HL-60/S4 (cell line): Measurements from ENCODE around the gene LHFPL4.

ENCODE experiments used
- in situ Hi-C: fragments of 300-500 bp; cut with MboI; formaldehyde crosslinking; loops from 2 replicates; pipeline ENCODE4 v1.14.3; 2022; ENCODE audit warnings: low sequenced_read_pairs

The LHFPL4 gene

DNA sequence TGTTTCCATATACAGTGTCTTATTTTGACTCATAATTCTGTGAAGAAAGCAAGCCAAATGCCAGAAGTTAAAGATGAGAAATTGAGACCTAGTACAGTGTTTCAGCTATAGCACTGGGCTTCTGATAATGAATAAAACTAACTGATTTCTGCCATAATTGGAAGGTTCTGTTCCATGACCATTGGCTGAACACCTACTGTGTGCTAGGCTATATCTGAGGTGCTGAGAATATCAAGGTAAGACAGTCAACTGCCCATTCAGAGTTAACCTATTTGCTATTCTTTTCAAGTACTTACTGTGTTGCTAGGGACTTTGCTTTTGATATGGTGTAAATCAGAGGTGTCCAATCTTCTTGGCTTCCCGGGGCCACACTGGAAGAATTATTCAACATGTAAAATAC, 73.4 kb downstream of the LHFPL4 start:
- in situ Hi-C loops, result no loop called here

DNA sequence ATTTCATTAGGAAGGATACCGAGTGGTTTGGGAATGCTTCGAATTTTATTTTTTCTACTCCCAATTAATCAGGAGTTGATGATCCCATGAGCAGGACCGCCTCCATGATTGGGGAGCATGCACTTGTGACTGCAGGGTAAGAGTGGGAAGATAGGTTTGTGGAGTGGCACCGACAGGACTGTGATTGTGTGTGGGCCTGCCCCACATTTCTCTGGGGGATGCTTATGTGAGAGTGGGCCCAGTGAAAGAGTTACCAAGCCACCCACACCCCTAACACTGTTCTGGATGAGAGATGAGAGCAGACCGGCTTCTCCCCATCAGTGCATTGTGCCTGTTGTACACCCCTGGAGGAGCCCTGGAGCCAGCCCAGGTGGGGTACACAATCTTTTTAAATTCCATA, 76.7 kb downstream of the LHFPL4 start:
- in situ Hi-C loops, result no loop called here

DNA sequence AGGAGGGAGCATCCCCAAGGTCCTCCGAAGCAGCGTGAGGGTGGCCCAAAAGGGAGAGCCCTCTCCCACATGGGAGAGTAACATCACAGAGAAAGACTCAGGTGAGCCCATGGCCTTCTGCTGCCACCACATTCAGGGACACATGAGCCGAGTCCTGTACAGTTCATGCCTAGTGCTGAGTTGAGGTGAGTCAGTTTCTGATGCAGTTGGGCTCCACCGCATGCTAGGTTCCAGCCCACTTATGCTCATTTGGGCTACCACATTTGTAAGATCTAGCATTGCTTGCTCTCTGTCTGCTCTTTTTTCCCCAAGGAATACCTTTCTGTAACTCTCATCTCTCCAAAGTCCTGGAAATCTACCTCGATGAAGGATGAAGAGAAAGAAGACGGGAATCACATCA, 79.1 kb downstream of the LHFPL4 start:
- in situ Hi-C loops, result no loop called here

DNA sequence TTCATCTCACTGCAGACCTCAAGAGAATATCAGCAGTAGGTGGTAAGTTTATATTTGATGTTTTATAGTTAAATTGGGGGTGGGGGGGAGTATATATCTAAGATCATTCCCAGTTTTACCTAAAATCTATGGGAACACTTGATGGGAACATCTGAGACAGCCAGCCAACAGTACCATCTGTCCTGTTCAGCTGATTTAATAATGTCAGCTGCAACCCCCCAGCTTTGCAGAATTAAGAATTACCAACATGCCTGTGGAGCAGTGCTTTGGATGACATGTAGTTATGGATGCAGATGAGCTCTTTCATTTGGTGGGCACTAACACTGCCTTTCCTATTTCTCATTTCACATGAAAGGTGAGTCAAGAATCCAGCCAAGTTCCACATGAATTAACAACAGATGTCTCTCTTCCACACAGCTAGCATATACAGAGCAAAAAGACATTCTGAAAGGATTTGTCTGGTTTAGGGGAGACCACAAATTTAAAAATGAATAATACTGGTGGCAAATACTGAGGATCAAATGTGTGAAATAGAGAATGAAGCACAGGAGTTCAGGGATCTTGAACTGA, 80.0 kb downstream of the LHFPL4 start:
- in situ Hi-C loops, result no loop called here

DNA sequence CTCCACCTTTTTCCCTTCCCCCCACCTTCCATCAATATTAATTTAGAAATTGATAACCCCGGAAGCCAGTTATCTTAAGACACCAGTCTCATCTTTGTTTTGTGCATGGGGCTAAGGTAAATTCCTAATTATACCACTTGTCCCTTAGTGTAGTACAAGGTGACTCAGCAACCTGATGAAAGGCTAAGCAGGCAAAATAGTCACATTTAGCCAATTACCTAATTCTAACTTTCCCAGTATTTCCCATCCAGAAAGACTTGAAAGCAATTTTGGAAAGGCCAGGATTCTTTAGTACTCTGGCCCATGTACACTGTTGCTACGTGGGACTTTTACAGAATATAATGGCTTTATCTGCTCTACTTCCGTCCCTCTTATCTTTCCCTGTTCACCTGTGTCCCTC, 83.6 kb downstream of the LHFPL4 start:
- in situ Hi-C loops, result no loop called here

DNA sequence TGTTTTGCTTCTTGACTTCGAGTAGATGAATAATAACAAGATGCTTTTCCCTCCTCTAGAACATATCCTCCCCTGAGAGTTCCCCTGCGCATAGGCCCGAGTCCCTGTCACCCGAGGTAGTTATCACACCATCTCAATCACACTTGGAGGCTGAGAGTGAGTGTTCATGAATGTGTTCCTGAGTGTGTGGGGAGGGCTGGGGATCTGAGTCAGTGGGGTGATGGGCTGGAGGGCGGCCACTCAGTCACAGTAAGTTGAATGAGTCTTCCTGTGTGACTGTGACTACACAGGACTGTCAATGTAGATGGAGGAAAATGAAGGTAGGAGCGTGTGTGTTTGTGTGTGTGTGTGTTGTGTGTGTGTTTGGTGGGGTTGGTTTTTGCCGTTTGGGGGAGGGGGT, 85.2 kb downstream of the LHFPL4 start:
- in situ Hi-C loops, result no loop called here

DNA sequence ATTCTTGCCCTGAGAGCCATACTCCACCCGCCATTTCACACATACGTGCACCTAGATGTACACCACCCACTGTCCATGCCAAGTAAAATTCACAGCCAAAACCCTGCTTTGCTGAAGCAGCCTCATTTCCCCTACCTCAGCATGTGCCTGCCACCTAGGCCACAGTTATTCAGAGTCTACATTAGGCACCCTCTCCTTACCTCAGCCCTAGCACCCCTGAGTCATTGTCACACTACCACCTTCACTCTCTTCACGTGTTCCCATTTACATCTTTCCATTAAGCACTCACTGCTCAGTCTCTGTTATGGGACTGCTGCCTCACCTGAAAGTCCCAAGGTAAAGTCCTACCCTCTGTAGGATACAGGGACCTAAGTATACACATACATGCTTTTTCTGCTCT, 86.2 kb downstream of the LHFPL4 start:
- in situ Hi-C loops, result no loop called here

DNA sequence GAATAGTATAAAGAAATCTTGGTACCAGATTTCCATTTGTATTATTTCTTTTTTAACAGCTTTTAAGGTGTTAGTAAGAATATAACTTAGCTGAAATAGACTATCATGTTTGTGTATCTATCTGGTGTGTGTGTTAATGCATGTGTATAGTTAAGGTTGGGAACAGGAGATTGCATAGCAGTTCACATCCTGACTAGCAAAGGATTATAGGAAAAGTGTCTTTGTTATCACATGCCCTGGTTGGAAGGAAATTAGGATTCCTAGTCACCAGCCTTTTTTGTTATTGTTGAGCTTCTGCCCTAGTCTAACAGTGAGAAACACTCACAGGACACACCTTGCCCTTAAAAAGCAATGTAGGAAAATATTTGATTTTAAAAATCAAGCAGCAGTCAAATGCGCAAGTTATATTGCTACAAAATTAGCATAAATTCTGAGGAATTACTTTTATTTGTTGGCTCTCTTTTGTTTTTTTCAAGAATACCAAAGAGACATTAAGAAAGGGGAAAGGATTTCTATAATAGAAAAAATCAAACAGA, 98.0 kb downstream of the LHFPL4 start:
- in situ Hi-C loops, result no loop called here

DNA sequence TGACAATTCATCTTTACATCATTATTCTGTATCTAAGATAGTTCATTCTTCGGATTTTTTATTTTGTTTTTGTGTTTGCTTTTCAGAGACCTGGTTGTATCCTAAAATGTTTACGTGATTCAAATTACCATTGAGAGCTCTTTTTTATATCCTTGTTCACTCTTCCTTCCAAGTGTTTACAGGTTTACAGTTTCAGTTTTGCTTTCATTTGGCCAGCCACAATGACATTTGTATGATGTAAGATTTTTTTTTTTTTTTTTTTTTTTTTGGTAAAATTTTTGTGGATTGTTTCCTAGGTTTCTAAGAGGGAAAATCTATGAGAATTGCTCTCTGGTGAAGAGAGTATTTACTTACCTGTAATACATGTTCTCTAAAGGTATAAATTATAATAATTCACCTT, 101.2 kb downstream of the LHFPL4 start:
- in situ Hi-C loops, result no loop called here

DNA sequence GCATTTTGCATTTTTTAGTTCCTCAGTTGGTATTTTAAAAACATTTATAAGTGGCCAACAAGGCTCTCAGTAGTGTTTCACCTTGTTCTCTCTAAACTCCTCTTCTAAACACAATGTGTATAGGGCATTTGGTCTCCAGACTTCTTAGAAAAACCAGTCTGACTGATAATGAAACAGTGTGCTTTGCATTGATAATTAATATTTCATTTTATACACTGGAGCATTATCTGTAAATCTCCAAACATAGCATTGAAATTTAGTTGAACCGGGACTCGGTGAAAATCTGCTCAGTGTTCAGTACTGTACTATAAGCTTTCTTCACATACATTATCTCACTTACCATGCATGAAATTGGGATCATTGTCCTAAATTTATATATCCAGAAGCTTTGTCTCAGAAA, 102.6 kb downstream of the LHFPL4 start:
- in situ Hi-C loops, result no loop called here

DNA sequence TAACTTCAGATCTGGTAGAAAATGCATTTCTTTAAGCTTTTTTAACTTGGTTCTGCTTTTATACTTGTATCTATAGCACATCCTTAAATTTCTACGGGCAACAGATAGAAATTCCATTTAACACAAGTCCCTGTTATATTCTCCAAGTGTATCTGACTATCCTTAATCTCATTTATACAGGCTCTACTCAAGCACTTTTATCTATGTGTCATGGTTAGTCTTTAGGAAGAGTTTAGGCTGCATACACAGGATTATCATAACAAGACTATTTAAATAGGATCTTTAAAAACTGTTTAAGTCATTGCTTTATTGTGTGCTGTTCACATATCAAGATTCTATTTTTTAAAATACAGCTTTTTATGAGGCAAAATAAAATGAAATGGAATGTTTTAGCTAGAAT, 103.5 kb downstream of the LHFPL4 start:
- in situ Hi-C loops, result no loop called here

DNA sequence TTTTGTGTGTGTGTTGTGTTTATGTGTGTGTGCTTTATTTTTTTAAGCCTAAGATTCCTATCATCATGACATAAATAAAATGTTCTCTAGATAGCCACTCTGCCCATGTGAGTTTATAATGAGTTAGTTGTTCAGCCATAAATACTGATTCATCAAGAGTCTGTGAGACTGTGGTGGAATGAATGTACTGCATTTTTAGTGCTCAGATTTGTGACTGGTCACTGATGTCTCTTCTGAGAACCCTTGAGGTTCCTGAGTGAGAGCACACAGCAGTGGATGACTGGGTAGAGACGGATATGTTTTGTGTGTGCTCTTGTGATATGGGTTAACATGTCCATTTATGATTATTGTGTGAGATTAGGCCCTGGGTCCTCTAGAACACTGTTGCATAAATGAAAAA, 105.0 kb downstream of the LHFPL4 start:
- in situ Hi-C loops, result no loop called here
